K562 (cell line): ENCODE results near the gene KCNK4. TPM values are rescaled to one million over a fixed set of nuclear protein-coding genes. Genes with fewer than 3 reads are reported as not detected.

Experiments used
- ATAC-seq: fragments of 200-7000 bp; cut with Tn5 transposase; 3 replicates; pipeline ENCODE4 v1.9.1; 2020; ENCODE audit warnings: moderate library complexity
- BruUV-seq: library from RNA; stranded (reverse); fragments of 400-500 nt; replicated peaks from 2 replicates; lab custom pipeline; 2021; lab: Mats Ljungman, UMichigan
- CTCF ChIA-PET: fragments of 300-600 bp; formaldehyde crosslinking; extraction: SDS; loops from one replicate; lab custom pipeline; 2021; ENCODE audit warnings: low intra/inter-chr PET ratio; lab: Yijun Ruan, JAX
- POLR2A ChIA-PET: fragments of 300-600, 350-650 bp; sonication (Branson Sonifier 250); formaldehyde crosslinking; extraction: SDS; loops from one replicate; lab custom pipeline; 2021; ENCODE audit warnings: antibody characterized with exemption, inconsistent platforms; lab: Yijun Ruan, JAX
- DNase-seq, 4 experiments: peaks; one replicate each; pipeline versions ENCODE4 v3.0.0 to v3.0.0-alpha.2; 2011 to 2018; ENCODE audit warnings: low spot score in 3 of 4, mixed read lengths in 3 of 4; ENCODE audit errors: extremely low read depth in 1 of 4
- FAIRE-seq: peaks from 2 replicates; lab custom pipeline; 2011; peaks lifted over from hg19 to GRCh38; lab: Jason Lieb, UNC
- H2AFZ ChIP-seq: 2 replicates; pipeline ENCODE4 v1.6.0; 2011; ENCODE audit warnings: low read depth, low read length, control low read depth, inconsistent platforms
- H3K27ac ChIP-seq: fragments of 200-600 bp; 3 replicates; pipeline ENCODE4 v1.8.0; 2011; ENCODE audit warnings: low read depth, mild to moderate bottlenecking, control low read depth, inconsistent platforms, low read length, moderate library complexity, mixed read lengths; ENCODE audit errors: extremely low read depth
- H3K27me3 ChIP-seq, 2 experiments: fragments of 300-600 bp in 1 of 2; 2 replicates in 1 of 2; 3 replicates in 1 of 2; pipeline versions ENCODE4 v1.6.0 to v1.8.0; 2011; ENCODE audit warnings: inconsistent platforms in 2 of 2, low read length in 2 of 2, mild to moderate bottlenecking in 1 of 2, mixed read lengths in 1 of 2, moderate library complexity in 1 of 2; ENCODE audit not compliant: control insufficient read depth in 2 of 2, insufficient read depth in 2 of 2
- H3K36me3 ChIP-seq: fragments of 300-600 bp; 3 replicates; pipeline ENCODE4 v1.8.0; 2011; ENCODE audit warnings: mild to moderate bottlenecking, low read length, inconsistent platforms; ENCODE audit not compliant: control insufficient read depth, insufficient read depth
- H3K4me1 ChIP-seq, 2 experiments: fragments of 200-600 bp in 1 of 2; replicated peaks in 1 of 2; 2 replicates in 1 of 2; 3 replicates in 1 of 2; pipeline versions ENCODE4 v1.5.1 to v1.8.0; 2011; ENCODE audit warnings: inconsistent platforms in 2 of 2, low read length in 2 of 2, mild to moderate bottlenecking in 1 of 2, mixed read lengths in 1 of 2, moderate library complexity in 1 of 2; ENCODE audit not compliant: control insufficient read depth in 2 of 2, insufficient read depth in 2 of 2
- H3K4me2 ChIP-seq: 2 replicates; pipeline ENCODE4 v1.6.1; 2011; ENCODE audit warnings: low read length, control low read depth, inconsistent platforms, mixed read lengths; ENCODE audit not compliant: insufficient read depth
- H3K4me3 ChIP-seq: fragments of 200-600 bp; sonication (generic), shearing (Covaris generic); 2 replicates; pipeline ENCODE4 v1.5.1; 2016; ENCODE audit warnings: control low read depth, inconsistent platforms
- H3K79me2 ChIP-seq: fragments of 200-600 bp; 3 replicates; pipeline ENCODE4 v1.8.0; 2011; ENCODE audit warnings: low read length, inconsistent platforms; ENCODE audit not compliant: control insufficient read depth, insufficient read depth
- H3K9ac ChIP-seq, 2 experiments: 2 replicates each; pipeline versions ENCODE4 v1.6.0 to v1.6.1; 2011; ENCODE audit warnings: low read depth in 2 of 2, low read length in 2 of 2, control low read depth in 1 of 2, inconsistent platforms in 1 of 2, mild to moderate bottlenecking in 1 of 2, mixed read lengths in 1 of 2; ENCODE audit not compliant: insufficient read depth in 1 of 2
- H3K9me1 ChIP-seq: one replicate; pipeline ENCODE4 v1.6.0; 2011; ENCODE audit warnings: inconsistent platforms, mild to moderate bottlenecking, low read length, moderate library complexity; ENCODE audit not compliant: control insufficient read depth, insufficient read depth
- H3K9me3 ChIP-seq: replicated peaks from 2 replicates; pipeline ENCODE4 v1.5.1; 2011; ENCODE audit warnings: low read depth, low read length, inconsistent platforms; ENCODE audit not compliant: control insufficient read depth, insufficient read depth
- H4K20me1 ChIP-seq: replicated peaks from 2 replicates; pipeline ENCODE4 v1.6.1; 2011; ENCODE audit warnings: low read length, inconsistent platforms, mixed read lengths; ENCODE audit not compliant: control insufficient read depth, insufficient read depth
- EGR1 ChIP-seq: fragments of 450-650 bp; conservative IDR thresholded peaks from 2 replicates; pipeline ENCODE4 v1.6.1; 2017; ENCODE audit warnings: mild to moderate bottlenecking
- HCFC1 ChIP-seq: IDR thresholded peaks from 2 replicates; pipeline ENCODE4 v1.6.1; 2012; ENCODE audit warnings: low read depth, low read length, improper control_type of control experiment
- PPARD ChIP-seq: fragments of 250-450 bp; sonication (Bioruptor Pico); IDR thresholded peaks from 2 replicates; pipeline ENCODE4 v1.8.0; 2022; ENCODE audit warnings: inconsistent platforms, mild to moderate bottlenecking, moderate library complexity
- ZKSCAN1 ChIP-seq: fragments of 150-350 bp; IDR thresholded peaks from 2 replicates; pipeline ENCODE4 v1.6.1; 2016; ENCODE audit warnings: low read depth, low read length
- WGBS: fragments of 100-300 bp; shearing (Covaris generic); methylation state at CpG from one replicate; pipeline ENCODE4 v1.1.6; 2016; ENCODE audit warnings: low coverage, mixed read lengths; ENCODE audit not compliant: insufficient coverage; ENCODE audit errors: missing lambda C conversion rate; 5-methylcytosine and 5-hydroxymethylcytosine counted together
- in situ Hi-C: fragments of 300-500 bp; cut with MboI; formaldehyde crosslinking; loops from 4 replicates; pipeline ENCODE4 v1.15.0; 2018; ENCODE audit warnings: inconsistent platforms, mixed read lengths
- intact Hi-C: fragments of 100-400 bp; cut with micrococcal nuclease; formaldehyde crosslinking; loops from 2 replicates; pipeline ENCODE4 v1.14.2; 2022
- polyA plus RNA-seq, 8 experiments: library from polyadenylated mRNA; depleted of rRNA in 4 of 8; stranded (reverse) in 5 of 8; unstranded in 3 of 8; fragments of >200 nt; fragmentation: Nextera tagmentation in 2 of 8; fragmentation: Illumina TruSeq in 1 of 8; extraction: Ambion mirVana in 2 of 8; extraction: Trizol in 1 of 8; gene quantifications; 2 replicates each; pipeline versions ENCODE4 v1.2.1 to v1.2.3, GENCODE V29; 2011 to 2014; ENCODE audit warnings: inconsistent platforms in 1 of 8, missing spikeins in 1 of 8
- total RNA-seq, 7 experiments: library from RNA; depleted of rRNA in 6 of 7; stranded (reverse); fragments of >200 nt in 6 of 7; fragmentation: Illumina TruSeq in 2 of 7; extraction: Trizol in 2 of 7; gene quantifications; 2 replicates each; pipeline versions ENCODE4 v1.2.1 to v1.2.3, GENCODE V29; 2011 to 2021; ENCODE audit warnings: low replicate concordance in 1 of 7

The KCNK4 gene
- total and polyA plus RNA-seq, 9 of the 15 experiments (the other 6 are each of a cell fraction or from before 2014, with no cell fraction given), result not detected

DNA sequence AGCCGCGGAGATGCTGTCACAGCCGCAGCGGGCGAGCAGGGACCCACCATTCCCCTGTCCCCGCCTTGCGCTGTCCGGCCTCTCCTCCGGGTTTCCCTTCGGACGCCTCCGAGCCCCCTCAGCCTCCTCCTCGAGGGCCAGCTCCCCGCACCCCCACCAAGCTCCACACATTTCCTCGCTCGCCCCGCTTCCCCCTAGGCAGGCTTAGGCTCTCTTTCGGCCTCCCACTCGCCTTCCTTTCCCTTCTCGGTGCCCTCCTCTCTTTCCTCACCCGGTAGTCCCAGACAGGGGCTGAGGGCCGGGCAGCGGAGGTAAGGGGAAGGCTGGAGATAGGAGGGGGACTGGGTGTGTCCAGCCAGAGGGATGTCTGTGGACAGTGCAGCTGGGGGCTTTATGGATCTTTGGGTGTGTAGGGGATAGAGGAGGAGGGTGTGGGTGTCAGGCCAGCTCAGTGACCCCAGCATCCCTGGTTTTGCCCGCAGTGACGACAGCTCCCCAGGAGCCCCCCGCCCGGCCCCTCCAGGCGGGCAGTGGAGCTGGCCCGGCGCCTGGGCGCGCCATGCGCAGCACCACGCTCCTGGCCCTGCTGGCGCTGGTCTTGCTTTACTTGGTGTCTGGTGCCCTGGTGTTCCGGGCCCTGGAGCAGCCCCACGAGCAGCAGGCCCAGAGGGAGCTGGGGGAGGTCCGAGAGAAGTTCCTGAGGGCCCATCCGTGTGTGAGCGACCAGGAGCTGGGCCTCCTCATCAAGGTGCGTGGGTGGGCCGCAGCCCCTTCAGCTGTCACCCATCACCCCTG lies 1.6 kb downstream of the KCNK4 start:
- no peaks in the 10 kb centered on the region for H3K9me3 ChIP-seq
- 18% methylated on average over 23 of the region's 42 CpGs for WGBS
- ChIA-PET CTCF (no interaction called here), POLR2A (interaction anchor here (0.6 kb wide), 1 partner anchor 143 kb away, joined by 4 read pairs; no protein-coding TSS in a partner anchor)
- H3K4me3 ChIP-seq, result no peak overlapping the region
- no peaks in the 10 kb centered on the region for H3K79me2 ChIP-seq
- intact Hi-C loops (no loop called here), in situ Hi-C loops (no loop called here)
- peaks cover 0 to 42% of the 10 kb centered on the region in 2 experiments; a peak in 2 of 5 replicates for H3K4me1 ChIP-seq
- no peak overlapping the region for H2AFZ ChIP-seq
- H3K4me2 ChIP-seq, result no peak overlapping the region
- H3K9me1 ChIP-seq, result no peaks in the 10 kb centered on the region
- no peaks in the 10 kb centered on the region; the same call in 1 of the 2 replicates for H4K20me1 ChIP-seq
- peaks cover 40 to 57% of the 10 kb centered on the region in 2 experiments; a peak in 4 of 5 replicates for H3K27me3 ChIP-seq
- BruUV-seq, result no TSS peak
- ATAC-seq (no peak; the same call in 2 of the 3 replicates), FAIRE-seq (no peak), DNase-seq (no peak)
- TF ChIP-seq EGR1, result 0 out of 2 replicates have a peak, but pooled peaks have one; percentile 12
- no peak for TF ChIP-seq HCFC1
- TF ChIP-seq, all 486 proteins: peak for 1
- H3K9ac ChIP-seq, result peak overlapping the region in 1 of 2 experiments; percentile 26; a peak in 2 of 4 replicates
- H3K36me3 ChIP-seq, result no peaks in the 10 kb centered on the region
- H3K27ac ChIP-seq, result no peak overlapping the region

- no peaks in the 10 kb centered on the region; the same call in 1 of the 2 replicates for H4K20me1 ChIP-seq
- TF ChIP-seq PPARD (CRISPR knock-in tag) (no peak), ZKSCAN1 (peak; percentile 93)
- no peak for DNase-seq
- H2AFZ ChIP-seq, result no peak overlapping the region
- H3K27me3 ChIP-seq, result peaks cover 48 to 67% of the 10 kb centered on the region in 2 experiments
- ChIA-PET POLR2A (interaction anchor here (0.6 kb wide), 1 partner anchor 1689 kb away, joined by 3 read pairs; no protein-coding TSS in a partner anchor), CTCF (no interaction called here)
- H3K27ac ChIP-seq, result no peak overlapping the region
- no peaks in the 10 kb centered on the region for H3K9me3 ChIP-seq
- in situ Hi-C loops (no loop called here), intact Hi-C loops (no loop called here)
- no peak for FAIRE-seq
- no TSS peak for BruUV-seq
- H3K36me3 ChIP-seq, result no peaks in the 10 kb centered on the region
- no peaks in the 10 kb centered on the region for H3K79me2 ChIP-seq
- H3K9ac ChIP-seq, result peak overlapping the region in 1 of 2 experiments; percentile 45; a peak in 1 of 4 replicates
- 0% methylated on average over 2 of the region's 3 CpGs for WGBS
- H3K9me1 ChIP-seq, result no peaks in the 10 kb centered on the region
- no peak overlapping the region for H3K4me2 ChIP-seq
- H3K4me3 ChIP-seq, result no peak overlapping the region
- H3K4me1 ChIP-seq, result peaks cover 0 to 47% of the 10 kb centered on the region in 2 experiments; a peak in 2 of 5 replicates
- ATAC-seq, result no peak
Measured at GRCh38 chr11:64294774-64295173, 3.7 kb downstream of the KCNK4 start.
